ENCODE data around the gene CKLF.

CKLF gene

DNA sequence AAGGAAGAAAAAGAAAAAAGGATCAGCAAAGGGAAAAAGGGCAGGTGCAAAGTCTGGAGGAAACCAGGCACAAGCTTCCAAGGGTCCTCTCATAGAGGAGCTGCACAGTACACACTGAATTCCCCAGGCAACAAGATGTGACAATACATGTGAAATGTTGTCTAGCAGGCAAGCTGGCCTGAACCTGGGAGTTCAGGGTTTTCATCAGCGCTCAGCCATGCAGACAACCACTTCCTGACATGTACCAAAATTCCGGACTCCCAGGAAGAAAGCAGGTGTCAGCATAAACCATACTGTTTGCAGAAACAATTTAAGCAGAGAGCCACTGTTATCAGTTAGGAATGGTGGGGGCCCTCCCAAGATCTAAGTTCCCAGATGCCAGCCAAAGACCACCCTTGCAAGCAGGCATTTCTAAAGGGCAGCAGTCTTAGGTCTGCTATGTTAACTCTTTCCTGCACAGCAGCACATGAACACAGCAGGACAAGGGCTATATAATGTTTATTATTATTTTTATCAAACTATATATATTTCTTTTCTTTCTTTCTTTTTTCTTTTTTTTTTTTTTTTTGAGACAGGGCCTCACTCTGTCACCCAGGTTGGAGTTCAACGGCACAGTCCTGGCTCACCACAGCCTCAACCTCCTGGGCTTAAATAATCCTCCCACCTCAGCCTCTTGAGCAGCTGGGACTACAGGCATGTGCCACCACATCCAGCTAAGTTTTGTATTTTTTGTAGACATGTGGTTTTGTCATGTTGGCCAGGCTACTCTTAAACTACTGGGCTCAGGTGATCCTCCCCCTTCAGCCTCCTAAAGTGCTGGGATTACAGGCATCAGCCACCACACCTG lies 12.5 kb upstream of the CKLF start:
- H3K14ac ChIP-seq (ENCODE audit: low read length in 2 of 2): no peak overlapping the region
- H3K27me3 ChIP-seq (ENCODE audit: control insufficient read depth in 1 of 2, insufficient read depth in 1 of 2, low read length in 2 of 2): no peaks in the 10 kb centered on the region
- H3K23ac ChIP-seq (ENCODE audit: low read length in 2 of 2): no peak overlapping the region
- H2BK12ac ChIP-seq (ENCODE audit: low read length in 2 of 2): no peak overlapping the region
- no peak for DNase-seq
- H3K9me3 ChIP-seq (ENCODE audit: control insufficient read depth, low read length): no peaks in the 10 kb centered on the region
- no peak overlapping the region for H3K9ac ChIP-seq (ENCODE audit: low read length)
- peak overlapping the region; percentile 83 for H2BK5ac ChIP-seq (ENCODE audit: low read depth, low read length, poor library complexity, severe bottlenecking)
- H3K4me3 ChIP-seq (ENCODE audit: insufficient read depth in 1 of 2, low read depth in 1 of 2, low read length in 2 of 2): no peak overlapping the region
- H4K8ac ChIP-seq (ENCODE audit: low read length): no peak overlapping the region
- WGBS: 92% methylated on average over 3 of the region's 3 CpGs
- H3K36me3 ChIP-seq (ENCODE audit: control insufficient read depth in 1 of 2, insufficient read depth in 2 of 2, low read depth in 1 of 2, low read length in 2 of 2): peaks cover 41 to 81% of the 10 kb centered on the region in 2 experiments
- H3K27ac ChIP-seq (ENCODE audit: low read length, poor library complexity, severe bottlenecking): peak overlapping the region; percentile 96
- no peak overlapping the region for H2BK120ac ChIP-seq (ENCODE audit: low read depth, low read length)
- peaks cover 19% of the 10 kb centered on the region for H3K79me1 ChIP-seq (replicated peaks; ENCODE audit: low read length, poor library complexity, severe bottlenecking)
- H2BK15ac ChIP-seq (ENCODE audit: low read depth, poor library complexity, severe bottlenecking): no peak overlapping the region
- peak overlapping the region; percentile 91 for H2AK5ac ChIP-seq (ENCODE audit: low read length, severe bottlenecking)
- H3K4me2 ChIP-seq (ENCODE audit: low read length, poor library complexity, severe bottlenecking): peak overlapping the region; percentile 44
- no peak overlapping the region for H4K91ac ChIP-seq (ENCODE audit: low read length)
- no peak overlapping the region for H3K18ac ChIP-seq (ENCODE audit: low read depth in 1 of 2, low read length in 2 of 2)
- H3K4me1 ChIP-seq (ENCODE audit: control insufficient read depth, insufficient read depth, low read depth, low read length): peaks cover 10% of the 10 kb centered on the region
- no peak overlapping the region for H2AFZ ChIP-seq (ENCODE audit: low read depth, low read length)
- H3K4ac ChIP-seq (ENCODE audit: low read depth in 1 of 2, low read length in 2 of 2): no peak overlapping the region

DNA sequence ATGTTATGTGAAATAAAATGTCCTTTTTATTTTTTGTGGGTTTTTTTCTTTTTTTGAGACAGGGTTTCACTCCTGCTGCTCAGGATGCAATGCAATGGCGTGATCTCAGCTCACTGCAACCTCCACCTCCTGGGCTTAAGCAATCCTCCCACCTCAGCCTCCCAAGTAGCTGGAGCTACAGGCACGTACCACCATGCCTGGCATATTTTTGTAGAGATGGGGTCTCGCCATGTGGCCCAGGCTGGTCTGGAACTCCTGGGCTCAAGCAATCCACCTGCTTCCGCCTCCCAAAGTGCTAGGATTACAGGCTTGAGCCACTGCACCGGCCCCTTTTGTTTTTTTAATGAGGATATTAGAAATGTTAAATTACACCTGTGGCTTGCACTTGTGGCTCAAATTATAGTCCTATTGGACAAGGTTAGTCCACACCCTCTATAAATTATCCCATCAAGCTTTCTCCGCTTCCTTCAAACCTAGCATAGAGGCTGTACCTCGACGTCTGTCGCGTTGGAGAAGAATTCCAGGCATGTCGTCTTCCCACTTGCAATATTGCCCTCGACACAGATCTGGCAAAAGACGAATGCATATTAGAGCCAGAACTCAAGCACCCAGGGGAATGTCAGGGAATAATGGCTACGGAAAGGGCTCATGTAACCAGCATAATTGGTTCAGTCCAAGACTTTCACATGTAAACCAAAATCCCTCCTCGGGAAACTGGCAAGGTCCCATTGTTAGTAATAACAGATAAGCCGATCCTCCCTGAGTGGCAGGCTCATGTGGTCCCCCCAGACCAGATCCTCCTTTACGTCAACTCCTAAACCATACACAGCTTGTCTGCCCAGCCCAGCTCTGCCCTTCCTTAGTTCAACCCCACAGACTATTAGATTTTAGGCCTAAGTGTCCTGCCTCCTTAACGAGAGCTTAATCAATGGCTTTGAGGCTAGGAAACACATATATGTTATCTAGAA lies 10.7 kb upstream of the CKLF start:
- Histone ChIP-seq H3K4me1 (ENCODE audit: control insufficient read depth, insufficient read depth, low read depth, low read length) (peaks cover 11% of the 10 kb centered on the region), H3K9ac (ENCODE audit: low read length) (no peak overlapping the region), H3K4ac (ENCODE audit: low read depth in 1 of 2, low read length in 2 of 2) (no peak overlapping the region), H3K14ac (ENCODE audit: low read length in 2 of 2) (no peak overlapping the region), H2BK5ac (ENCODE audit: low read depth, low read length, poor library complexity, severe bottlenecking) (no peak overlapping the region), H2AFZ (ENCODE audit: low read depth, low read length) (no peak overlapping the region), H4K91ac (ENCODE audit: low read length) (no peak overlapping the region), H3K4me3 (ENCODE audit: insufficient read depth in 1 of 2, low read depth in 1 of 2, low read length in 2 of 2) (no peak overlapping the region), H4K8ac (ENCODE audit: low read length) (no peak overlapping the region), H3K79me1 (replicated peaks; ENCODE audit: low read length, poor library complexity, severe bottlenecking) (peaks cover 21% of the 10 kb centered on the region), H3K23ac (ENCODE audit: low read length in 2 of 2) (no peak overlapping the region), H2BK120ac (ENCODE audit: low read depth, low read length) (no peak overlapping the region), H3K9me3 (ENCODE audit: control insufficient read depth, low read length) (no peaks in the 10 kb centered on the region), H2BK12ac (ENCODE audit: low read length in 2 of 2) (no peak overlapping the region), H3K18ac (ENCODE audit: low read depth in 1 of 2, low read length in 2 of 2) (no peak overlapping the region), H3K4me2 (ENCODE audit: low read length, poor library complexity, severe bottlenecking) (no peak overlapping the region), H3K27me3 (ENCODE audit: control insufficient read depth in 1 of 2, insufficient read depth in 1 of 2, low read length in 2 of 2) (no peaks in the 10 kb centered on the region), H2BK15ac (ENCODE audit: low read depth, poor library complexity, severe bottlenecking) (no peak overlapping the region), H3K27ac (ENCODE audit: low read length, poor library complexity, severe bottlenecking) (no peak overlapping the region), H3K36me3 (ENCODE audit: control insufficient read depth in 1 of 2, insufficient read depth in 2 of 2, low read depth in 1 of 2, low read length in 2 of 2) (peaks cover 34 to 72% of the 10 kb centered on the region in 2 experiments), H2AK5ac (ENCODE audit: low read length, severe bottlenecking) (peak overlapping the region; percentile 91)
- DNase-seq: no peak
- WGBS: 85% methylated on average over 15 of the region's 18 CpGs

DNA sequence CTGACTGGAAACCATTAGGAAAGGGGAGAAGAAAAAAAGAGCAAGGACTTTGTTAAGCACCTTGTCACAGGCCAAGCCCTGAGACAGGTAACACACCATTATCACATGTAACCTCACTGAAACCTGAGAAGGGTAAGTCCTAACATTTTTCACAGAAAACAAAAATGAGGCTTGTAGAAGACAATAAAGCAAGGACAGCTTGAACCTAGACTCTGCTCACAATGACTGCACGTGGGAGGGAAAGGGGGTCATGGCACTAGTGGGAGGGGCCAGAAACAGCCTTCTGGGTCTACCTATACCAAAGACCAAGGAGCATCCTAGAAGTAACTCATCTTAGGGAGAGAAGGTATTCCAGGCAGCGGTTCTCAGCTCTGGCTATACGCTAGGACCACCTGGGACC lies 10.0 kb upstream of the CKLF start:
- H3K27me3 ChIP-seq (ENCODE audit: control insufficient read depth in 1 of 2, insufficient read depth in 1 of 2, low read length in 2 of 2): no peaks in the 10 kb centered on the region
- WGBS: 89% methylated on average over 3 of the region's 3 CpGs
- H3K4me1 ChIP-seq (ENCODE audit: control insufficient read depth, insufficient read depth, low read depth, low read length): peaks cover 17% of the 10 kb centered on the region
- H2BK5ac ChIP-seq (ENCODE audit: low read depth, low read length, poor library complexity, severe bottlenecking): no peak overlapping the region
- no peak overlapping the region for H2BK15ac ChIP-seq (ENCODE audit: low read depth, poor library complexity, severe bottlenecking)
- H2BK12ac ChIP-seq (ENCODE audit: low read length in 2 of 2): no peak overlapping the region
- peaks cover 22% of the 10 kb centered on the region for H3K79me1 ChIP-seq (replicated peaks; ENCODE audit: low read length, poor library complexity, severe bottlenecking)
- no peak for DNase-seq
- H3K4me2 ChIP-seq (ENCODE audit: low read length, poor library complexity, severe bottlenecking): no peak overlapping the region
- no peak overlapping the region for H3K4me3 ChIP-seq (ENCODE audit: insufficient read depth in 1 of 2, low read depth in 1 of 2, low read length in 2 of 2)
- H3K27ac ChIP-seq (ENCODE audit: low read length, poor library complexity, severe bottlenecking): no peak overlapping the region
- H3K23ac ChIP-seq (ENCODE audit: low read length in 2 of 2): no peak overlapping the region
- no peak overlapping the region for H3K9ac ChIP-seq (ENCODE audit: low read length)
- H4K8ac ChIP-seq (ENCODE audit: low read length): no peak overlapping the region
- H2BK120ac ChIP-seq (ENCODE audit: low read depth, low read length): no peak overlapping the region
- no peak overlapping the region for H3K4ac ChIP-seq (ENCODE audit: low read depth in 1 of 2, low read length in 2 of 2)
- H3K36me3 ChIP-seq (ENCODE audit: control insufficient read depth in 1 of 2, insufficient read depth in 2 of 2, low read depth in 1 of 2, low read length in 2 of 2): peaks cover 34 to 71% of the 10 kb centered on the region in 2 experiments
- H3K18ac ChIP-seq (ENCODE audit: low read depth in 1 of 2, low read length in 2 of 2): no peak overlapping the region
- H3K9me3 ChIP-seq (ENCODE audit: control insufficient read depth, low read length): no peaks in the 10 kb centered on the region
- H2AFZ ChIP-seq (ENCODE audit: low read depth, low read length): no peak overlapping the region
- H2AK5ac ChIP-seq (ENCODE audit: low read length, severe bottlenecking): peak overlapping the region; percentile 15
- H3K14ac ChIP-seq (ENCODE audit: low read length in 2 of 2): no peak overlapping the region
- no peak overlapping the region for H4K91ac ChIP-seq (ENCODE audit: low read length)

DNA sequence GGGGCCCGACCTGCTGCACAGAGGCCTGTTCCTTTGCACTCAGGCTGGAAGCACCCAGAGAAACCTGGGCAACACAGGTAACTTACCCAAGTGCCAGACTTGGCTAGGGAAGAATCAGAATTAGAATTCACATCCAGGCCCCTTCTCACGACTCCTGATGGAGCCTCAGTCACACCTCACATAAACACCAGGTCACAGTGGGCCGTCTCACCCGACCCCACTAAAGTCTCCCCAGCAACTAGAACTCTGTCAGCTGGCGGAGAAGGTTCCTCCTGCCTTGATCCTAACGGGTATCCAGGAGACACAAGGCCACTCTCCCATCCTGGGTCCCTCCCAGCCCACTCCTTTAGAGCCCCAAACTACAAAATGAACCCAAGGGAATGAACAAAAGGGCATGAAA lies 8.8 kb upstream of the CKLF start:
- WGBS: 89% methylated on average over 6 of the region's 6 CpGs
- no peak overlapping the region for H3K27ac ChIP-seq (ENCODE audit: low read length, poor library complexity, severe bottlenecking)
- H3K9ac ChIP-seq (ENCODE audit: low read length): no peak overlapping the region
- no peak overlapping the region for H2BK15ac ChIP-seq (ENCODE audit: low read depth, poor library complexity, severe bottlenecking)
- no peak overlapping the region for H4K91ac ChIP-seq (ENCODE audit: low read length)
- H4K8ac ChIP-seq (ENCODE audit: low read length): no peak overlapping the region
- no peaks in the 10 kb centered on the region for H3K9me3 ChIP-seq (ENCODE audit: control insufficient read depth, low read length)
- peak overlapping the region; percentile 89 for H2AK5ac ChIP-seq (ENCODE audit: low read length, severe bottlenecking)
- no peak overlapping the region for H3K4ac ChIP-seq (ENCODE audit: low read depth in 1 of 2, low read length in 2 of 2)
- H3K79me1 ChIP-seq (replicated peaks; ENCODE audit: low read length, poor library complexity, severe bottlenecking): peaks cover 18% of the 10 kb centered on the region
- no peak overlapping the region for H2BK120ac ChIP-seq (ENCODE audit: low read depth, low read length)
- H3K14ac ChIP-seq (ENCODE audit: low read length in 2 of 2): no peak overlapping the region
- H2BK5ac ChIP-seq (ENCODE audit: low read depth, low read length, poor library complexity, severe bottlenecking): no peak overlapping the region
- peaks cover 25% of the 10 kb centered on the region for H3K4me1 ChIP-seq (ENCODE audit: control insufficient read depth, insufficient read depth, low read depth, low read length)
- no peak overlapping the region for H3K4me3 ChIP-seq (ENCODE audit: insufficient read depth in 1 of 2, low read depth in 1 of 2, low read length in 2 of 2)
- no peaks in the 10 kb centered on the region for H3K27me3 ChIP-seq (ENCODE audit: control insufficient read depth in 1 of 2, insufficient read depth in 1 of 2, low read length in 2 of 2)
- no peak overlapping the region for H3K23ac ChIP-seq (ENCODE audit: low read length in 2 of 2)
- H2AFZ ChIP-seq (ENCODE audit: low read depth, low read length): no peak overlapping the region
- no peak for DNase-seq
- H3K18ac ChIP-seq (ENCODE audit: low read depth in 1 of 2, low read length in 2 of 2): no peak overlapping the region
- no peak overlapping the region for H2BK12ac ChIP-seq (ENCODE audit: low read length in 2 of 2)
- peaks cover 31 to 72% of the 10 kb centered on the region in 2 experiments for H3K36me3 ChIP-seq (ENCODE audit: control insufficient read depth in 1 of 2, insufficient read depth in 2 of 2, low read depth in 1 of 2, low read length in 2 of 2)
- no peak overlapping the region for H3K4me2 ChIP-seq (ENCODE audit: low read length, poor library complexity, severe bottlenecking)
